Raji (cell line): Measurements from ENCODE around the gene RNH1.

Source experiments
- POLR2A ChIP-seq: IDR thresholded peaks from 2 replicates; pipeline ENCODE4 v1.6.1; 2011; ENCODE audit warnings: low read depth, low read length, control low read depth; ENCODE audit not compliant: insufficient read depth

The RNH1 gene

GRCh38 chr11:532527-532985 lies 25.5 kb upstream of the RNH1 start:
- no peak for TF ChIP-seq POLR2A

- no peak for TF ChIP-seq POLR2A
These were observed 25.0 kb upstream of the RNH1 start for GRCh38 chr11:531919-532526.

- TF ChIP-seq POLR2A, result no peak
These were observed 24.2 kb upstream of the RNH1 start for GRCh38 chr11:530960-531831.

- TF ChIP-seq POLR2A, result no peak
These were observed 22.8 kb upstream of the RNH1 start for GRCh38 chr11:529728-530411.

- TF ChIP-seq POLR2A, result no peak
These were observed 22.0 kb upstream of the RNH1 start for GRCh38 chr11:528815-529727.

- TF ChIP-seq POLR2A, result no peak
These were observed 21.2 kb upstream of the RNH1 start for GRCh38 chr11:528166-528814.

GRCh38 chr11:526192-526591 lies 19.1 kb upstream of the RNH1 start:
- TF ChIP-seq POLR2A, result no peak

- no peak for TF ChIP-seq POLR2A
These were observed 14.2 kb upstream of the RNH1 start for GRCh38 chr11:521177-521688.

- TF ChIP-seq POLR2A, result no peak
These were observed 13.6 kb upstream of the RNH1 start for GRCh38 chr11:520428-521176.

- peak; percentile 76 for TF ChIP-seq POLR2A
These were observed 11.6 kb upstream of the RNH1 start for GRCh38 chr11:518463-519202.

GRCh38 chr11:516400-516799 lies 9.4 kb upstream of the RNH1 start:
- TF ChIP-seq POLR2A, result no peak

GRCh38 chr11:515131-515530 lies 8.1 kb upstream of the RNH1 start:
- no peak for TF ChIP-seq POLR2A

GRCh38 chr11:514606-515005 lies 7.6 kb upstream of the RNH1 start:
- no peak for TF ChIP-seq POLR2A
